ENCODE results near the gene PTPRM. TPM values are rescaled to one million over a fixed set of nuclear protein-coding genes. Genes with fewer than 3 reads are reported as not detected.

PTPRM gene
- total RNA-seq, 4 donors from 2014 or later: 22.5 to 92.5 (median 39.2) TPM

- intact Hi-C loops (cut with DNase I; ENCODE audit: low total_unique reads): no loop called here
- 63 to 67% methylated on average over 1 to 2 of the region's 2 CpGs for WGBS, 2 donors (ENCODE audit: low coverage in 1 of 2)
- H3K36me3 ChIP-seq: no peaks in the 10 kb centered on the region
- peaks cover 0 to 6% (median 5%) of the 10 kb centered on the region in 4 donors for H3K4me1 ChIP-seq
- H3K27me3 ChIP-seq: no peaks in the 10 kb centered on the region
- H3K27ac ChIP-seq: no peak overlapping the region
- in situ Hi-C loops (cut with MboI; ENCODE audit: low pct_ligation_motif_present in 1 of 4, low pct_unique_long_range_greater_than_20kb in 1 of 4, low sequenced_read_pairs in 3 of 4): no loop called here
- DNase-seq: no peak
- TF ChIP-seq CTCF (IDR thresholded peaks at IDR 0.05) (no peak), POLR2A (IDR thresholded peaks at IDR 0.05) (no peak), POLR2AphosphoS5 (IDR thresholded peaks at IDR 0.05) (no peak), EP300 (IDR thresholded peaks at IDR 0.05; ENCODE audit: low read depth) (no peak)
- H3K9me3 ChIP-seq: no peaks in the 10 kb centered on the region
- no peak overlapping the region for H3K4me3 ChIP-seq
Observed at GRCh38 chr18:7856733-7857132, 289.6 kb downstream of the PTPRM start.

GRCh38 chr18:7857562-7857961 lies 290.4 kb downstream of the PTPRM start:
- WGBS, 2 donors (ENCODE audit: low coverage in 1 of 2): 76 to 89% methylated on average over 1 of the region's 1 CpG
- H3K36me3 ChIP-seq: no peaks in the 10 kb centered on the region
- TF ChIP-seq CTCF (IDR thresholded peaks at IDR 0.05) (no peak), POLR2AphosphoS5 (IDR thresholded peaks at IDR 0.05) (no peak), POLR2A (IDR thresholded peaks at IDR 0.05) (no peak), EP300 (IDR thresholded peaks at IDR 0.05; ENCODE audit: low read depth) (no peak)
- DNase-seq: no peak
- no peaks in the 10 kb centered on the region for H3K27me3 ChIP-seq
- no peaks in the 10 kb centered on the region for H3K9me3 ChIP-seq
- in situ Hi-C loops (cut with MboI; ENCODE audit: low pct_ligation_motif_present in 1 of 4, low pct_unique_long_range_greater_than_20kb in 1 of 4, low sequenced_read_pairs in 3 of 4): no loop called here
- no peak overlapping the region for H3K27ac ChIP-seq
- intact Hi-C loops (cut with DNase I; ENCODE audit: low total_unique reads): no loop called here
- no peak overlapping the region for H3K4me3 ChIP-seq
- H3K4me1 ChIP-seq: peaks cover 0 to 6% (median 5%) of the 10 kb centered on the region in 4 donors

GRCh38 chr18:7859122-7859521 lies 292.0 kb downstream of the PTPRM start:
- Histone ChIP-seq H3K9me3 (no peaks in the 10 kb centered on the region), H3K4me3 (no peak overlapping the region), H3K27ac (no peak overlapping the region), H3K4me1 (peaks cover 0 to 6% (median 5%) of the 10 kb centered on the region in 4 donors), H3K36me3 (no peaks in the 10 kb centered on the region), H3K27me3 (no peaks in the 10 kb centered on the region)
- WGBS, 2 donors (ENCODE audit: low coverage in 1 of 2): 88 to 91% methylated on average over 2 to 3 of the region's 3 CpGs
- TF ChIP-seq POLR2AphosphoS5 (IDR thresholded peaks at IDR 0.05) (no peak), EP300 (IDR thresholded peaks at IDR 0.05; ENCODE audit: low read depth) (no peak), CTCF (IDR thresholded peaks at IDR 0.05) (no peak), POLR2A (IDR thresholded peaks at IDR 0.05) (no peak)
- in situ Hi-C loops (cut with MboI; ENCODE audit: low pct_ligation_motif_present in 1 of 4, low pct_unique_long_range_greater_than_20kb in 1 of 4, low sequenced_read_pairs in 3 of 4): no loop called here
- DNase-seq: no peak
- intact Hi-C loops (cut with DNase I; ENCODE audit: low total_unique reads): no loop called here

GRCh38 chr18:7870266-7870665 lies 303.1 kb downstream of the PTPRM start:
- Histone ChIP-seq H3K36me3 (no peaks in the 10 kb centered on the region), H3K27ac (no peak overlapping the region), H3K27me3 (no peaks in the 10 kb centered on the region), H3K9me3 (no peaks in the 10 kb centered on the region), H3K4me1 (no peaks in the 10 kb centered on the region), H3K4me3 (no peak overlapping the region)
- in situ Hi-C loops (cut with MboI; ENCODE audit: low pct_ligation_motif_present in 1 of 4, low pct_unique_long_range_greater_than_20kb in 1 of 4, low sequenced_read_pairs in 3 of 4): no loop called here
- 82 to 100% methylated on average over 1 of the region's 1 CpG for WGBS, 2 donors (ENCODE audit: low coverage in 1 of 2)
- DNase-seq: no peak
- TF ChIP-seq EP300 (IDR thresholded peaks at IDR 0.05; ENCODE audit: low read depth) (no peak), POLR2A (IDR thresholded peaks at IDR 0.05) (no peak), POLR2AphosphoS5 (IDR thresholded peaks at IDR 0.05) (no peak), CTCF (IDR thresholded peaks at IDR 0.05) (no peak)
- intact Hi-C loops (cut with DNase I; ENCODE audit: low total_unique reads): no loop called here
